Adipocyte (in vitro differentiated cells): ENCODE measurements around the gene ATP8B4.
A peak's percentile ranks its signal among the peaks of the same experiment; 100 is the strongest.

Experiments
- DNase-seq: peaks from one replicate; pipeline ENCODE4 v3.0.0-alpha.2; 2015; ENCODE audit warnings: low read depth
- H3K27me3 ChIP-seq: replicated peaks from 2 replicates; pipeline ENCODE4 v1.7.0; 2013; ENCODE audit warnings: mild to moderate bottlenecking, low read length, moderate library complexity; ENCODE audit not compliant: control insufficient read depth, insufficient read depth
- H3K36me3 ChIP-seq: 2 replicates; pipeline ENCODE4 v1.7.0; 2013; ENCODE audit warnings: low read length, mild to moderate bottlenecking, moderate library complexity; ENCODE audit not compliant: control insufficient read depth, insufficient read depth, severe bottlenecking
- H3K4me1 ChIP-seq: 2 replicates; pipeline ENCODE4 v1.7.0; 2013; ENCODE audit warnings: mild to moderate bottlenecking, low read length, moderate library complexity; ENCODE audit not compliant: control insufficient read depth, insufficient read depth
- H3K4me3 ChIP-seq: 2 replicates; pipeline ENCODE4 v1.7.0; 2013; ENCODE audit warnings: mild to moderate bottlenecking, low read length, moderate library complexity
- H3K9ac ChIP-seq: 2 replicates; pipeline ENCODE4 v1.7.0; 2013; ENCODE audit warnings: mild to moderate bottlenecking, low read length, moderate library complexity
- H3K9me3 ChIP-seq: 2 replicates; pipeline ENCODE4 v1.7.0; 2013; ENCODE audit warnings: mild to moderate bottlenecking, low read length, moderate library complexity; ENCODE audit not compliant: control insufficient read depth

Gene ATP8B4

DNA sequence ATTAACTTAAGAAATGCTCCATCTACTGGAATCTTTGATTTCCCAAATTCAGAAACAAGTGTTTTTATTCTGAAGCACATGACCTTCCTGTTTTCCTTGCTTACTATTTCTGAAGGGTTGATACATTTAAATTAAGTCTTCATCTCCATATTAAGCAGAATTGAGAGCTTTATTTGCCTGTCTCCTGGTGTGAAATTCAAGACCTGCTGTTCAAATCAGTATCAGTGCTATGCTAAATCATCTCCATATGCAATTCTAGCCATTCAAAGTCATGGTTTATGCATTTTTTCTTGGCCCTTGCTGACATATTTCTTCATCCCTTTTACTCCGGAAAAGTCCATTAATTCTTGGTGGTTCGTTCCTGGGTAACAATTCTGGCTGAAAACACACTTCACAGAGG, 195.4 kb downstream of the ATP8B4 start:
- peak; percentile 50 for DNase-seq

DNA sequence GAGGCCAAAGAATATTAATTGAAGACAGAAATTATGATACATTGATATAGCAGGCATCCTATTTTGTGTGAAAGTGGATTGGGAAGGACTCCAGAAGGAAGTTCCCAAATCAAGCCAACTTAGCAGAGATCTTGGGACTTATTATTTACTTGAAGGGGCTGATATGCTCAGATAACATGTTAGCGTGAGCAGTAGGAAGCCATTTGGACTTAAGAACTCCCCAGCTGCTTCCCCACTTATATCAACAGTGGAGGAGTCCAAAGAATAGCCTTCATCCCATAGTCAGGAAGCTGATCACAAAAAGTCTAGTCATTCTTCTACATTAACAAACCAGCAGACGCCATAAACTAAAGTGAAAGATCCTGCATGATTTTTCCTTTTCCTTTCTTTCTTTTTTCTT, 200.0 kb downstream of the ATP8B4 start:
- Histone ChIP-seq H3K9ac (no peak overlapping the region), H3K4me3 (no peak overlapping the region), H3K9me3 (no peaks in the 10 kb centered on the region), H3K36me3 (no peaks in the 10 kb centered on the region), H3K27me3 (no peaks in the 10 kb centered on the region), H3K4me1 (peaks cover 19% of the 10 kb centered on the region)
- DNase-seq, result no peak

More for the DNA sequence above, 195.4 kb downstream of the ATP8B4 start:
- Histone ChIP-seq H3K4me1 (peaks cover 9% of the 10 kb centered on the region), H3K9ac (no peak overlapping the region), H3K4me3 (no peak overlapping the region), H3K27me3 (no peaks in the 10 kb centered on the region), H3K36me3 (no peaks in the 10 kb centered on the region), H3K9me3 (no peaks in the 10 kb centered on the region)

DNA sequence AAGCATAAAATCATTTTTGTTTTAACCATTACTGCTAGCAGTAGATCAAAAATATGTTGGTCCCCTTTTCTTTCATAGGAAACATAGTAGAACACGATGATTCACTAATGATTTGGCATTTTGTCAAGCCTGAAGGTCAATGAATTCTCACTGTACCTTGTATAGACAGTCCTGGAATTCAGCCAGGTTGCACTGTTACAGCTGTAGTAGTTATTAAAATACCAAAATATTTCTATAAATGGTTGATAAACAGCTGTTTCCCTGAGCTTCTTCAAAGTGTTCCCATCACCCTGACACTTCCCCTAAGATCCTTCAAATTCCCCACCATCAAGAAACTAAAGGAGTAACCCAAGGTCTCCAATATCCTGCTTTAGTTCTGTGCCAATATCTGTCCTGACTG, 200.9 kb downstream of the ATP8B4 start:
- Histone ChIP-seq H3K9me3 (no peaks in the 10 kb centered on the region), H3K36me3 (no peaks in the 10 kb centered on the region), H3K4me1 (peaks cover 19% of the 10 kb centered on the region), H3K9ac (no peak overlapping the region), H3K4me3 (no peak overlapping the region), H3K27me3 (no peaks in the 10 kb centered on the region)
- DNase-seq, result no peak

DNA sequence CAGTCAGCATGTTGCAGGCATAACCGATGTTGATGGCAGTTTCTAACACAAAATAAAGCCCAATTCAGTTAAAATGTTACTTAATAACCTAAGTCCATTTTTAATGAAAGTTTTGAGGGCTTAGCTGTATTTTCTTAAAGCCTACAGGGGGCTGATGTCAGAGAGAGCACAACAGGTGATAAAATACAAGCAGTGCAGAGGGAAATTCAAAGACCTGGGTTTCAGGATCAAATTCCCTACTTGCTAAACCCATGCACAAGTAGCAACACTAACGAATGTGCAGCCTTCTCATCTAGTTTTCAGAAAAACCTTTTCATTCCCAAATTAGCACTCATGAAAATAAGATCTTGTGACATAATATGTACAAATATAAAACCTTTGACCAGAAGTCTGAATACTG, 202.0 kb downstream of the ATP8B4 start:
- Histone ChIP-seq H3K9me3 (no peaks in the 10 kb centered on the region), H3K9ac (peak overlapping the region; percentile 44), H3K27me3 (no peaks in the 10 kb centered on the region), H3K4me3 (peak overlapping the region; percentile 45), H3K36me3 (no peaks in the 10 kb centered on the region), H3K4me1 (peaks cover 19% of the 10 kb centered on the region)
- DNase-seq, result no peak

- H3K9ac ChIP-seq, result no peak overlapping the region
- H3K9me3 ChIP-seq, result peaks cover 4% of the 10 kb centered on the region
- no peak for DNase-seq
- H3K36me3 ChIP-seq, result no peaks in the 10 kb centered on the region
- H3K4me3 ChIP-seq, result no peak overlapping the region
- no peaks in the 10 kb centered on the region for H3K27me3 ChIP-seq
- peaks cover 19% of the 10 kb centered on the region for H3K4me1 ChIP-seq
Measured at GRCh38 chr15:49915822-49916221, 203.2 kb downstream of the ATP8B4 start.

DNA sequence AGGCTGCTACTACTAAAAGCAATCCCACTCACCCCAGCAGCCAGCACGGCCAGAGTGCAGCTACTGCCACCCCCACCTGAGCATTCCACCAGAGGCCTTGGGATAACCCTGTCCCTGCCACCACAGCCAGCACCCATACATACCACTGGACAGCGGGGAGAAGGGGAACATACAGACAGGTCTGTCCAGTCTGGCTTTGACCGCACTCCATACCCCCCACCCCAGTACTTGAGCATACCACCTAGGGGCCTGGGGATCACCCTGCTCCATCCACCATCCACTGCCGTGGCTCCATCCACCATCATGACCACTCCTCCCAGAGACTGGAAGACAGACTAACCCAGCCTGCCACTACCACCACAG, 210.1 kb downstream of the ATP8B4 start:
- H3K9ac ChIP-seq, result no peak overlapping the region
- peaks cover 14% of the 10 kb centered on the region for H3K9me3 ChIP-seq
- no peak for DNase-seq

DNA sequence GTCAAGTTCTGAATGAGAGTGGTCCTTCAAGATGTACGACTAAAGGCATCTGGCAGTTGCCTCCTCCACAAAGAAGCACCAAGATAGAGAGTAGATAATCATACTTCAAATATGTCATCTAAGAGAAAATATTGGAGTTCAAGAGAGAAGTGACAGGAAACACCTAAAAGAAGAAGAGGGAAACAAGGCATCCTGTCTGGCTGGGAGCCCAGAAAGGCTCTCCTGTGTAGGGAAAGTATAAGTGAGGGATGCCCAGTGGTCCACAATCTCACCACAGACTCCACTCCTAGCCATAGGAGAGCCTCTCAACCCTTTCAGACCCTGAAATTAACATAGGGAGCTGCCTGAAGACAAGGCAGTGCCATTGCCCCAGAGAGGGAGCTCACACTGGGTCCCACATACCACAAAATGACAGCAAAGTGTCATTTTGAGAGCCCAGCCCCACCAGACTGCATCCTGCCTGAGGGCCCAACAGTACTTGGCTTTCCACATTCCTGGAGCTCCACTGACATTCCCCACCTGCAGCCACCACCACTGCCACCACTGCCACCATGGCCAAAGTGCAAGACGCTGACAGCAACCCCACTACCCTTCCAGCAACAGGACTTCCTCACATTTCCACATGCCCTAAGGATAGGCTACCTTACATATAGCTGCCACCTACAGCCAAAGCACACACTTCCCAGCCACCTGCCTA, 210.6 kb downstream of the ATP8B4 start:
- no peak for DNase-seq
- peaks cover 25% of the 10 kb centered on the region for H3K4me1 ChIP-seq
- H3K4me3 ChIP-seq, result no peak overlapping the region
- no peak overlapping the region for H3K9ac ChIP-seq
- H3K36me3 ChIP-seq, result no peaks in the 10 kb centered on the region
- H3K27me3 ChIP-seq, result no peaks in the 10 kb centered on the region
- peaks cover 14% of the 10 kb centered on the region for H3K9me3 ChIP-seq

More for the DNA sequence above, 210.1 kb downstream of the ATP8B4 start:
- Histone ChIP-seq H3K4me3 (no peak overlapping the region), H3K36me3 (no peaks in the 10 kb centered on the region), H3K27me3 (no peaks in the 10 kb centered on the region), H3K4me1 (peaks cover 19% of the 10 kb centered on the region)

DNA sequence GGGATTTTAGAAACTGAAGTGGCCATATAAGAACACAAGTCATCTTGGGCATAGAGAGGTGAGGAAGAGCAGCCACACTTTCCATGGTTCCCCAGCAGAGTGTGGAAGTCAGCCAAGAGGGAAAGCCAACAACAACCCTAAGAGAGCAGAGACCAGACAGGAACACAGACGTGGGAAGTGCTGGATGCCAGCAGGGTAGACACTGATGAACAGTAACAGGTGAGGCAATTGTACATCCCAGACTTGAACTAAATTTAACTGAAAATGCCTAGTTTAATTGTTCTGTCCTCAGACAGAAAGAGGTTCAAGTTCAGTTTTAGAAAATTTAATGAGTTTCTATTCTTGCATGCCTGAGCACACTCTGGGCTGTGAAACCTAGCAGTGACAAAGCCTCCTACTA, 212.1 kb downstream of the ATP8B4 start:
- Histone ChIP-seq H3K4me1 (peaks cover 36% of the 10 kb centered on the region), H3K36me3 (no peaks in the 10 kb centered on the region), H3K4me3 (no peak overlapping the region), H3K9ac (no peak overlapping the region), H3K9me3 (peaks cover 14% of the 10 kb centered on the region), H3K27me3 (no peaks in the 10 kb centered on the region)
- DNase-seq, result no peak

DNA sequence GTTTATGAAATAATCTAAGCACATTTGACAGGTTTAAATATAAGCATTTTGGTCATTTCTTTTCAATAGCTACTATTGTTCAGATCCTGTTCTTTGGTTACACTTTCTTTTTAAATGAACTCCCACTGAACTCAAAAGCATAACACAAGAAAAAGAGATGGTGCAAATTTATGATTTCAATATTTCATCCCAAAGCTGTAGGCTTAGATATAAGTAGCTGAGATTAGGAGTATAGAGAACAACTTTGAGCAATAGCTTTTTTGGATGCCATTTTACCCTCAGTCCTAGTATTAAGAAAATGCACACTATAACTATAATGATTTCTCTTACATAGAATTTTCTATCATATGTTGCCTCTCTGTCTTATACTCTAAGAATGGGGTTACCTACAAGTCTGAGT, 213.8 kb downstream of the ATP8B4 start:
- H3K4me1 ChIP-seq, result peaks cover 54% of the 10 kb centered on the region
- no peaks in the 10 kb centered on the region for H3K36me3 ChIP-seq
- peaks cover 3% of the 10 kb centered on the region for H3K9me3 ChIP-seq
- no peak overlapping the region for H3K4me3 ChIP-seq
- no peaks in the 10 kb centered on the region for H3K27me3 ChIP-seq
- DNase-seq, result no peak
- H3K9ac ChIP-seq, result peak overlapping the region; percentile 94

DNA sequence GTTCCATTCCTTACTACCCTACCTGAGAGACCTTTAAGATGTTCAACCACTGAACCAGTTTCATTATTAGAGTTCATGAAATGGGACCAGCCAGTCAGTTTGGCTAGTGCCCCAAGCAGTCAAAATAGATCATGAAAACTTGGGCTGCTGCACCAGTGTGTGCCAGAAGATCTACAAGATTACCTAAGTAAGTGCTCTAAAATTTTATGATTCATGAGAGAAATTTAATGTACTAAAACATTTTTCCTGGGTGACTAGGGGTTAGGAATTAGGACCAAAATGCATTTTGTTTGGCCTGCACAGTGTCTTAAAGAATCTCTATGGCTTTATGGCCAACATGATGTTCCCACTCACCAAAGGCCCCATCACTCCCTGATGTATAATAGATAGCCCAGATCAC, 214.7 kb downstream of the ATP8B4 start:
- H3K9ac ChIP-seq, result peak overlapping the region; percentile 94
- no peaks in the 10 kb centered on the region for H3K36me3 ChIP-seq
- no peaks in the 10 kb centered on the region for H3K9me3 ChIP-seq
- peak; percentile 11 for DNase-seq
- H3K27me3 ChIP-seq, result no peaks in the 10 kb centered on the region
- no peak overlapping the region for H3K4me3 ChIP-seq
- H3K4me1 ChIP-seq, result peaks cover 63% of the 10 kb centered on the region

DNA sequence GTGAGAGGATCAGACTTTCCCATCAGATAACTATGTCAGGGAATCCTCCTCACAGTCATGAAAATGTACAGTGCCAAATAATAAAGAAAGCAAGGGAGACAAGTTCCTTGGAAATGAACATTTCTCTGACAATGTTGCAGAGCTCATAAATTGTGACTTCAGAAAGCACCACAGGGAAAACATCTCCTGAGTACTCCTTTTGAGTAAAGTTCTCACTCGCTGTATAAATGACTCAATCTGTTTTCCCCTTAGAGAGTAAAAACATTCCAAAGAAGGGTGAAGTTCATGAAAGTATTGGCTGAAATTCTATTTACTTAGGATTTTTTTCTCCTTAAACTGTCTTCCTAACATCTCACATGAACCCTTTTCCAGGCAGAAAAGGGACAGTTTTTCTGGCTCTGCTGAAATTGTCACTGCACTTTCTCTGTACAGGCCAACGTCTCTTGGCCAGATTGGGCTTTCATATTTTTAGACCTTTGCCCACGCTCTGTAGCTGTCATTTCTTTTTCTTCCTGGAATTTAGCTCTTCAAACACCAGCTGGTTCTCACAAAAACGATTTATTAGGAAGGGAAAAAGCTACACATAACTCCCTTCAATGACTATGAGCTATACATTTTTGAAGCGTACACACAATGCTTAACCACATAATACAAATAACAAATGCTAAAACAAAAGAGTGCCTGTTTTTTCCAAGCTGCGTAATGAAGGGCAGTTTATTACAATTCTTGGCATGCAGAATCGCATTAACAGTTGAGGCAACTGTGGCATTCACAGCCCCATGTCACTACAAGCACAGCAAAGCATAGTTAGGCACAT, 216.1 kb downstream of the ATP8B4 start:
- no peaks in the 10 kb centered on the region for H3K27me3 ChIP-seq
- no peaks in the 10 kb centered on the region for H3K9me3 ChIP-seq
- peak; percentile 79 for DNase-seq
- H3K9ac ChIP-seq, result peak overlapping the region; percentile 94
- H3K36me3 ChIP-seq, result no peaks in the 10 kb centered on the region
- peaks cover 77% of the 10 kb centered on the region for H3K4me1 ChIP-seq
- H3K4me3 ChIP-seq, result peak overlapping the region; percentile 77
